Spleen (tissue), 7 donors: ENCODE measurements around the gene SEC62.

Experiments
- CTCF ChIP-seq, 11 experiments: fragments of 200-600 bp in 7 of 11; fragments of 450-650 bp in 4 of 11; sonication (generic) in 4 of 11; IDR thresholded peaks in 8 of 11; conservative IDR thresholded peaks in 3 of 11; 1 replicate in 7 of 11; 2 replicates in 4 of 11; pipeline versions ENCODE4 v1.4.0 to v1.8.0; 2016 to 2021; ENCODE audit warnings: antibody characterized with exemption in 11 of 11, inconsistent platforms in 4 of 11, mild to moderate bottlenecking in 1 of 11
- POLR2A ChIP-seq, 3 donors: fragments of 450-650 bp; IDR thresholded peaks; one replicate each; pipeline ENCODE4 v1.5.1; 2017; ENCODE audit warnings: antibody characterized with exemption in 3 of 3, mild to moderate bottlenecking in 1 of 3
- donor health status: DM: no; HTN: no; CAD: no; lungs with moderate emphysema.
- donor health status: DM: no; HTN: no; CAD: no.
- donor health status: DM: no; HTN: no; CAD: no.

- TF ChIP-seq CTCF (IDR thresholded peaks at IDR 0.05 in 8 of 11, conservative IDR thresholded peaks at IDR 0.05 in 3 of 11) (no peak), POLR2A (IDR thresholded peaks at IDR 0.05) (no peak)
These were observed 32.1 kb downstream of the SEC62 start for GRCh38 chr3:169998668-169999131.
